HEK293 (cell line): ENCODE results near the gene RTN1.

Experiments
- SP7 ChIP-seq: fragments of 450-650 bp; formaldehyde crosslinking; IDR thresholded peaks from 2 replicates; pipeline ENCODE4 v1.5.1; 2016; ENCODE audit warnings: missing biosample characterization, missing genetic modification characterization
- ZEB2 ChIP-seq: fragments of 450-650 bp; formaldehyde crosslinking; IDR thresholded peaks from 2 replicates; pipeline ENCODE4 v1.5.1; 2016; ENCODE audit warnings: missing biosample characterization, missing genetic modification characterization
- ZNF138 ChIP-seq: fragments of 450-650 bp; formaldehyde crosslinking; IDR thresholded peaks from 2 replicates; pipeline ENCODE4 v1.5.1; 2016; ENCODE audit warnings: missing biosample characterization, missing genetic modification characterization, borderline replicate concordance
- ZNF830 ChIP-seq: fragments of 450-650 bp; IDR thresholded peaks from 2 replicates; pipeline ENCODE4 v1.5.0; 2018; ENCODE audit warnings: missing biosample characterization, missing genetic modification characterization, low read depth, mild to moderate bottlenecking, moderate library complexity
- TF ChIP-seq, protein P1 (sequence below): fragments of 450-650 bp; formaldehyde crosslinking; IDR thresholded peaks from 2 replicates; pipeline ENCODE4 v1.5.1; 2016; ENCODE audit warnings: missing biosample characterization, missing genetic modification characterization
- TF ChIP-seq, protein P2 (sequence below): fragments of 450-650 bp; formaldehyde crosslinking; IDR thresholded peaks from 2 replicates; pipeline ENCODE4 v1.5.1; 2016; ENCODE audit warnings: missing biosample characterization, missing genetic modification characterization

DNA sequence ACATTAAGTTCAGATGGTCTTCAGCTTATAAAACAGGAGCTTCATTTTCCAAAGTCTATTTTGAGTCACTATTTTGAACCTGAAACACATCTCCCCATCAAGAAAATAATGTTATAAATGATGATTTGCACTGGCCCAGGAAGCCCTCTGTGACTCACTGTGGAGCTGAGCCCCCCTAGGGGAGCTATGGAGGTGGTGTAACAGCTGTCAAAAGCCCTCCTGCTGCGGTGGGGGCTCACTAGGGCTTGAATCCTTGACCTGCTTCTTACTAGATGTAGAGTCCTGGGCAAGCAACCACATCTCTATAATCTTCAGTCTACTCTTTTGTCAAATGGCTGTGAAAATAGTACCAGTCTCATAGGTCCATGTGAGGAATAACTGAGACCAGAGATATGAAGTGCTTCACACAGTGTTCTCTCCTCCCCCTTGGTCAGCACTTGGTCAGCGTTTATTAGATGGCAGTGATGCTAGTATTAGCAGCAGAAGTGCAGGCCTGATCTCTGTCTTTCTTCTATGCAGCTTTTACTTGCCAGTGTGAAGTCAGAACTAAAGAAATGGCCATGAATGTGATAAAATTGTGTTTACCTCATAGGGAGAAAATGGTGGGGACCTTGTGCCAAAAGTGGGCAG is 83.4 kb downstream of the RTN1 start:
- no peak for TF ChIP-seq ZEB2 (tag by site-specific recombination)
- TF ChIP-seq, protein P1, sequence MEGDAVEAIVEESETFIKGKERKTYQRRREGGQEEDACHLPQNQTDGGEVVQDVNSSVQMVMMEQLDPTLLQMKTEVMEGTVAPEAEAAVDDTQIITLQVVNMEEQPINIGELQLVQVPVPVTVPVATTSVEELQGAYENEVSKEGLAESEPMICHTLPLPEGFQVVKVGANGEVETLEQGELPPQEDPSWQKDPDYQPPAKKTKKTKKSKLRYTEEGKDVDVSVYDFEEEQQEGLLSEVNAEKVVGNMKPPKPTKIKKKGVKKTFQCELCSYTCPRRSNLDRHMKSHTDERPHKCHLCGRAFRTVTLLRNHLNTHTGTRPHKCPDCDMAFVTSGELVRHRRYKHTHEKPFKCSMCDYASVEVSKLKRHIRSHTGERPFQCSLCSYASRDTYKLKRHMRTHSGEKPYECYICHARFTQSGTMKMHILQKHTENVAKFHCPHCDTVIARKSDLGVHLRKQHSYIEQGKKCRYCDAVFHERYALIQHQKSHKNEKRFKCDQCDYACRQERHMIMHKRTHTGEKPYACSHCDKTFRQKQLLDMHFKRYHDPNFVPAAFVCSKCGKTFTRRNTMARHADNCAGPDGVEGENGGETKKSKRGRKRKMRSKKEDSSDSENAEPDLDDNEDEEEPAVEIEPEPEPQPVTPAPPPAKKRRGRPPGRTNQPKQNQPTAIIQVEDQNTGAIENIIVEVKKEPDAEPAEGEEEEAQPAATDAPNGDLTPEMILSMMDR (tag by site-specific recombination) = no peak
- TF ChIP-seq ZNF830 = no peak
- TF ChIP-seq, protein P2, sequence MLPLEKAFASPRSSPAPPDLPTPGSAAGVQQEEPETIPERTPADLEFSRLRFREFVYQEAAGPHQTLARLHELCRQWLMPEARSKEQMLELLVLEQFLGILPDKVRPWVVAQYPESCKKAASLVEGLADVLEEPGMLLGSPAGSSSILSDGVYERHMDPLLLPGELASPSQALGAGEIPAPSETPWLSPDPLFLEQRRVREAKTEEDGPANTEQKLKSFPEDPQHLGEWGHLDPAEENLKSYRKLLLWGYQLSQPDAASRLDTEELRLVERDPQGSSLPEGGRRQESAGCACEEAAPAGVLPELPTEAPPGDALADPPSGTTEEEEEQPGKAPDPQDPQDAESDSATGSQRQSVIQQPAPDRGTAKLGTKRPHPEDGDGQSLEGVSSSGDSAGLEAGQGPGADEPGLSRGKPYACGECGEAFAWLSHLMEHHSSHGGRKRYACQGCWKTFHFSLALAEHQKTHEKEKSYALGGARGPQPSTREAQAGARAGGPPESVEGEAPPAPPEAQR = no peak
- TF ChIP-seq SP7 (tag by site-specific recombination) = no peak
- TF ChIP-seq ZNF138 (tag by site-specific recombination) = no peak
